Panc1 (cell line): ENCODE results near the gene NTN5.

Experiments
- POLR2AphosphoS5 ChIP-seq: IDR thresholded peaks from 2 replicates; pipeline ENCODE4 v1.6.1; 2012; ENCODE audit warnings: mild to moderate bottlenecking, low read depth, low read length, moderate library complexity
- SIN3A ChIP-seq: IDR thresholded peaks from 2 replicates; pipeline ENCODE4 v1.6.1; 2012; ENCODE audit warnings: low read depth, mild to moderate bottlenecking, low read length, moderate library complexity, borderline replicate concordance; ENCODE audit not compliant: insufficient read depth
- TCF7L2 ChIP-seq: IDR thresholded peaks from 2 replicates; pipeline ENCODE4 v1.6.1; 2011; ENCODE audit warnings: mild to moderate bottlenecking, low read depth, low read length, inconsistent platforms
- TF ChIP-seq, protein P1 (sequence below): fragments of 450-650 bp; IDR thresholded peaks from 2 replicates; pipeline ENCODE4 v1.5.1; 2017; ENCODE audit warnings: mild to moderate bottlenecking
- TF ChIP-seq, protein P2 (sequence below), 2 experiments: IDR thresholded peaks; 2 replicates each; pipeline ENCODE4 v1.6.1; 2011 to 2012; ENCODE audit warnings: low read depth in 2 of 2, control low read depth in 1 of 2, low read length in 1 of 2, mild to moderate bottlenecking in 1 of 2, moderate library complexity in 1 of 2; ENCODE audit not compliant: insufficient read depth in 1 of 2

DNA sequence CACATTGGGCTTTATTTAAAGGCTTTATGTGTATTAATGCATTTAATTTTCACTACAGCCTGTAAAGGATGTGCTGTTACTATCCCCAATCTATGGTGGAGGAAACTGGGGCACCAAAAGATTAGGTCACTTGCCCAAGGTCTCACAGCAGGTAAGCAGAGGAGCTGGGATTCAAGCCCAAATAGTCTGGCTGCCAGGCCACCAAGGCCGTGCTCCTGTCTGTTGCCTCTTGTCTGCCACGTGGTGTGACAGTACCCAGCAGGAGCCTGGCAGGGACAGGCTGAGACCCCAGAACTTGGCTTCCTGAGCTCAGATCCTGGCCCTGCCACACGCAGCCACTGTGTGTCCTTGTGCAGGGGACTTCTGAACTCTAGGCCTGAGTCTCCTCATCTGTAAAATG is 4.5 kb downstream of the NTN5 start:
- TF ChIP-seq, protein P1, sequence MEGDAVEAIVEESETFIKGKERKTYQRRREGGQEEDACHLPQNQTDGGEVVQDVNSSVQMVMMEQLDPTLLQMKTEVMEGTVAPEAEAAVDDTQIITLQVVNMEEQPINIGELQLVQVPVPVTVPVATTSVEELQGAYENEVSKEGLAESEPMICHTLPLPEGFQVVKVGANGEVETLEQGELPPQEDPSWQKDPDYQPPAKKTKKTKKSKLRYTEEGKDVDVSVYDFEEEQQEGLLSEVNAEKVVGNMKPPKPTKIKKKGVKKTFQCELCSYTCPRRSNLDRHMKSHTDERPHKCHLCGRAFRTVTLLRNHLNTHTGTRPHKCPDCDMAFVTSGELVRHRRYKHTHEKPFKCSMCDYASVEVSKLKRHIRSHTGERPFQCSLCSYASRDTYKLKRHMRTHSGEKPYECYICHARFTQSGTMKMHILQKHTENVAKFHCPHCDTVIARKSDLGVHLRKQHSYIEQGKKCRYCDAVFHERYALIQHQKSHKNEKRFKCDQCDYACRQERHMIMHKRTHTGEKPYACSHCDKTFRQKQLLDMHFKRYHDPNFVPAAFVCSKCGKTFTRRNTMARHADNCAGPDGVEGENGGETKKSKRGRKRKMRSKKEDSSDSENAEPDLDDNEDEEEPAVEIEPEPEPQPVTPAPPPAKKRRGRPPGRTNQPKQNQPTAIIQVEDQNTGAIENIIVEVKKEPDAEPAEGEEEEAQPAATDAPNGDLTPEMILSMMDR = no peak
- TF ChIP-seq, protein P2, sequence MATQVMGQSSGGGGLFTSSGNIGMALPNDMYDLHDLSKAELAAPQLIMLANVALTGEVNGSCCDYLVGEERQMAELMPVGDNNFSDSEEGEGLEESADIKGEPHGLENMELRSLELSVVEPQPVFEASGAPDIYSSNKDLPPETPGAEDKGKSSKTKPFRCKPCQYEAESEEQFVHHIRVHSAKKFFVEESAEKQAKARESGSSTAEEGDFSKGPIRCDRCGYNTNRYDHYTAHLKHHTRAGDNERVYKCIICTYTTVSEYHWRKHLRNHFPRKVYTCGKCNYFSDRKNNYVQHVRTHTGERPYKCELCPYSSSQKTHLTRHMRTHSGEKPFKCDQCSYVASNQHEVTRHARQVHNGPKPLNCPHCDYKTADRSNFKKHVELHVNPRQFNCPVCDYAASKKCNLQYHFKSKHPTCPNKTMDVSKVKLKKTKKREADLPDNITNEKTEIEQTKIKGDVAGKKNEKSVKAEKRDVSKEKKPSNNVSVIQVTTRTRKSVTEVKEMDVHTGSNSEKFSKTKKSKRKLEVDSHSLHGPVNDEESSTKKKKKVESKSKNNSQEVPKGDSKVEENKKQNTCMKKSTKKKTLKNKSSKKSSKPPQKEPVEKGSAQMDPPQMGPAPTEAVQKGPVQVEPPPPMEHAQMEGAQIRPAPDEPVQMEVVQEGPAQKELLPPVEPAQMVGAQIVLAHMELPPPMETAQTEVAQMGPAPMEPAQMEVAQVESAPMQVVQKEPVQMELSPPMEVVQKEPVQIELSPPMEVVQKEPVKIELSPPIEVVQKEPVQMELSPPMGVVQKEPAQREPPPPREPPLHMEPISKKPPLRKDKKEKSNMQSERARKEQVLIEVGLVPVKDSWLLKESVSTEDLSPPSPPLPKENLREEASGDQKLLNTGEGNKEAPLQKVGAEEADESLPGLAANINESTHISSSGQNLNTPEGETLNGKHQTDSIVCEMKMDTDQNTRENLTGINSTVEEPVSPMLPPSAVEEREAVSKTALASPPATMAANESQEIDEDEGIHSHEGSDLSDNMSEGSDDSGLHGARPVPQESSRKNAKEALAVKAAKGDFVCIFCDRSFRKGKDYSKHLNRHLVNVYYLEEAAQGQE (IDR thresholded peaks at IDR 0.05; ENCODE audit: insufficient read depth in 1 of 2, low read depth in 2 of 2, low read length in 1 of 2) = no peak
- TF ChIP-seq POLR2AphosphoS5 (no peak), SIN3A (no peak), TCF7L2 (no peak)
